GM23338 (cell line): Measurements from ENCODE around the gene ZNF805. TPM values are rescaled to one million over a fixed set of nuclear protein-coding genes. Genes with fewer than 3 reads are reported as not detected.

ENCODE experiments used
- ATAC-seq: fragments of 200-7000 bp; cut with Tn5 transposase; 3 replicates; pipeline ENCODE4 v1.9.1; 2020
- DNase-seq: peaks from one replicate; pipeline ENCODE4 v3.0.0-alpha.2; 2015; ENCODE audit warnings: low spot score
- H2AFZ ChIP-seq: fragments of 200-600 bp; sonication (generic); 2 replicates; pipeline ENCODE4 v1.8.0; 2016; ENCODE audit warnings: antibody characterized with exemption, mild to moderate bottlenecking, moderate library complexity
- H3F3A ChIP-seq: fragments of 200-600 bp; sonication (generic); replicated peaks from 2 replicates; pipeline ENCODE4 v1.8.0; 2017; ENCODE audit warnings: antibody characterized with exemption, mixed run types, low read depth
- H3K27ac ChIP-seq: fragments of 200-600 bp; sonication (generic); 2 replicates; pipeline ENCODE4 v1.6.1; 2016; ENCODE audit warnings: low read depth
- H3K27me3 ChIP-seq: fragments of 200-600 bp; sonication (generic); 2 replicates; pipeline ENCODE4 v1.8.0; 2016; ENCODE audit warnings: mild to moderate bottlenecking, mixed run types, moderate library complexity; ENCODE audit not compliant: insufficient read depth
- H3K36me3 ChIP-seq: fragments of 200-600 bp; sonication (generic); 2 replicates; pipeline ENCODE4 v1.8.0; 2016; ENCODE audit warnings: mild to moderate bottlenecking; ENCODE audit not compliant: insufficient read depth
- H3K4me1 ChIP-seq: fragments of 200-600 bp; sonication (generic); 2 replicates; pipeline ENCODE4 v1.8.0; 2016; ENCODE audit warnings: mild to moderate bottlenecking, moderate library complexity; ENCODE audit not compliant: insufficient read depth
- H3K4me2 ChIP-seq: fragments of 200-600 bp; sonication (generic); 2 replicates; pipeline ENCODE4 v1.7.1; 2017; ENCODE audit warnings: mixed run types
- H3K4me3 ChIP-seq: fragments of 200-600 bp; sonication (generic); 2 replicates; pipeline ENCODE4 v1.6.1; 2016; ENCODE audit warnings: mixed run types
- H3K79me2 ChIP-seq: fragments of 200-600 bp; sonication (generic); replicated peaks from 2 replicates; pipeline ENCODE4 v1.8.0; 2017; ENCODE audit warnings: mild to moderate bottlenecking; ENCODE audit not compliant: insufficient read depth
- H3K9me2 ChIP-seq: fragments of 200-600 bp; sonication (generic); 2 replicates; pipeline ENCODE4 v1.8.0; 2017; ENCODE audit not compliant: insufficient read depth
- H4K20me1 ChIP-seq: fragments of 200-600 bp; sonication (generic); replicated peaks from 2 replicates; pipeline ENCODE4 v1.8.0; 2017; ENCODE audit warnings: mild to moderate bottlenecking; ENCODE audit not compliant: insufficient read depth
- H3K27ac Mint-ChIP-seq: 2 replicates; pipeline ENCODE4 v1.8.0; 2020; ENCODE audit warnings: inconsistent platforms, mild to moderate bottlenecking, moderate library complexity, mixed read lengths
- H3K27me3 Mint-ChIP-seq: 3 replicates; pipeline ENCODE4 v1.8.0; 2022; ENCODE audit warnings: low read depth, mild to moderate bottlenecking, moderate library complexity, mixed read lengths, inconsistent platforms; ENCODE audit not compliant: insufficient read depth, poor library complexity
- H3K36me3 Mint-ChIP-seq: 3 replicates; pipeline ENCODE4 v1.8.0; 2021; ENCODE audit warnings: low read depth, mild to moderate bottlenecking, inconsistent platforms, moderate library complexity, mixed read lengths
- H3K4me1 Mint-ChIP-seq: 3 replicates; pipeline ENCODE4 v1.8.0; 2020; ENCODE audit warnings: mild to moderate bottlenecking, inconsistent platforms, mixed read lengths
- H3K4me3 Mint-ChIP-seq: 3 replicates; pipeline ENCODE4 v1.8.0; 2021; ENCODE audit warnings: moderate library complexity, mild to moderate bottlenecking, inconsistent platforms, mixed read lengths
- H3K9me3 Mint-ChIP-seq: 3 replicates; pipeline ENCODE4 v1.8.0; 2020; ENCODE audit warnings: moderate library complexity, mild to moderate bottlenecking, inconsistent platforms, mixed read lengths
- CREB1 ChIP-seq: fragments of 250-450 bp; sonication (Bioruptor Pico); IDR thresholded peaks from 2 replicates; pipeline ENCODE4 v1.5.0; 2020; ENCODE audit warnings: low read depth, mild to moderate bottlenecking, moderate library complexity
- EZH2 ChIP-seq: fragments of 200-600 bp; sonication (generic); IDR thresholded peaks from one replicate; pipeline ENCODE4 v1.8.0; 2017; ENCODE audit warnings: antibody characterized with exemption, mild to moderate bottlenecking, low read depth; ENCODE audit not compliant: unreplicated experiment
- NANOG ChIP-seq: IDR thresholded peaks from 2 replicates; pipeline ENCODE4 v1.6.1; 2016; ENCODE audit warnings: antibody characterized with exemption, borderline replicate concordance
- POLR2AphosphoS5 ChIP-seq: IDR thresholded peaks from 2 replicates; pipeline ENCODE4 v1.6.1; 2016; ENCODE audit warnings: antibody characterized with exemption, low read depth
- STAT1 ChIP-seq: IDR thresholded peaks from one replicate; pipeline ENCODE4 v1.6.1; 2016; ENCODE audit warnings: antibody characterized with exemption; ENCODE audit not compliant: unreplicated experiment
- ZNF114 ChIP-seq: fragments of 250-450 bp; sonication (Bioruptor Pico); IDR thresholded peaks from 2 replicates; pipeline ENCODE4 v1.5.0; 2020; ENCODE audit warnings: mild to moderate bottlenecking, moderate library complexity
- ZNF331 ChIP-seq: fragments of 250-450 bp; sonication (Bioruptor Pico); IDR thresholded peaks from 2 replicates; pipeline ENCODE4 v1.5.0; 2020; ENCODE audit warnings: low read depth, mild to moderate bottlenecking, moderate library complexity
- polyA plus RNA-seq: library from polyadenylated mRNA; unstranded; fragments of >200 nt; fragmentation: Nextera tagmentation; extraction: Ambion mirVana; gene quantifications from 2 replicates; pipeline ENCODE4 v1.2.1, GENCODE V29; 2016
- total RNA-seq: library from RNA; depleted of rRNA; stranded (reverse); fragments of >200 nt; shearing (Covaris generic); gene quantifications from 2 replicates; pipeline ENCODE4 v1.2.3, GENCODE V29; 2014
- TF ChIP-seq, protein P1 (sequence below): fragments of 250-450 bp; sonication (Bioruptor Pico); IDR thresholded peaks from 2 replicates; pipeline ENCODE4 v1.5.0; 2020; ENCODE audit warnings: mild to moderate bottlenecking, moderate library complexity
- TF ChIP-seq, protein P2 (sequence below): IDR thresholded peaks from one replicate; pipeline ENCODE4 v1.6.1; 2018; ENCODE audit warnings: antibody characterized with exemption; ENCODE audit not compliant: unreplicated experiment
- TF ChIP-seq, protein P3 (sequence below): IDR thresholded peaks from 2 replicates; pipeline ENCODE4 v1.6.1; 2016; ENCODE audit warnings: antibody characterized with exemption

The ZNF805 gene
- total and polyA plus RNA-seq, 2 experiments from 2014 or later = 1.7 to 19.0 TPM

DNA sequence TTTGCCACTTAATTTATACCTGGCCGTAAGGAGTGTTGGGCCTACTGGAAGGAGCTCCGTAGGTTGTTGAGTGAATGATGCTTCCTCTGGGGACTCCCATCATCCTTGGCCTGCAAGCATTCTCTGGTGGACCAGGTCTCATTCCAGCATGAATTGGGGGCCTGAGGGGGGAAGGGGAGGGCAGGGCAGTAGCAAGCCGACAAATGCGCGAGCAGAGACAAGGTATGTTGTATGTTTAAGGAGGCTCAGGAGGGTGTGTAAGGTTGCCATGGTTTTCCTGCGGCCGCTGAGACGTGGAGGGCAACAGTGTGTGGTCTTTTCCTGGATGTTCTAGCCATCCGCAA is 48.4 kb upstream of the ZNF805 start:
- Histone ChIP-seq H3K27me3 (no peaks in the 10 kb centered on the region), H4K20me1 (peaks cover 14% of the 10 kb centered on the region), H3K79me2 (peaks cover 22% of the 10 kb centered on the region), H3K4me2 (peak overlapping the region; percentile 95), H3K4me3 (peak overlapping the region; percentile 95), H3F3A (peaks cover 8% of the 10 kb centered on the region), H2AFZ (peak overlapping the region; percentile 100; the same call in 1 of the 2 replicates), H3K4me1 (peaks cover 4% of the 10 kb centered on the region; the same call in 1 of the 2 replicates), H3K27ac (no peak overlapping the region), H3K36me3 (no peaks in the 10 kb centered on the region; the same call in 1 of the 2 replicates), H3K9me2 (peaks cover 12% of the 10 kb centered on the region)
- H3K27ac Mint-ChIP-seq = no peak overlapping the region
- peak overlapping the region; percentile 96 for H3K4me3 Mint-ChIP-seq
- no peak for TF ChIP-seq ZNF331 (CRISPR knock-in tag)
- TF ChIP-seq NANOG = no peak
- TF ChIP-seq POLR2AphosphoS5 = no peak
- no peak for TF ChIP-seq EZH2
- no peak for TF ChIP-seq STAT1
- TF ChIP-seq, protein P1, sequence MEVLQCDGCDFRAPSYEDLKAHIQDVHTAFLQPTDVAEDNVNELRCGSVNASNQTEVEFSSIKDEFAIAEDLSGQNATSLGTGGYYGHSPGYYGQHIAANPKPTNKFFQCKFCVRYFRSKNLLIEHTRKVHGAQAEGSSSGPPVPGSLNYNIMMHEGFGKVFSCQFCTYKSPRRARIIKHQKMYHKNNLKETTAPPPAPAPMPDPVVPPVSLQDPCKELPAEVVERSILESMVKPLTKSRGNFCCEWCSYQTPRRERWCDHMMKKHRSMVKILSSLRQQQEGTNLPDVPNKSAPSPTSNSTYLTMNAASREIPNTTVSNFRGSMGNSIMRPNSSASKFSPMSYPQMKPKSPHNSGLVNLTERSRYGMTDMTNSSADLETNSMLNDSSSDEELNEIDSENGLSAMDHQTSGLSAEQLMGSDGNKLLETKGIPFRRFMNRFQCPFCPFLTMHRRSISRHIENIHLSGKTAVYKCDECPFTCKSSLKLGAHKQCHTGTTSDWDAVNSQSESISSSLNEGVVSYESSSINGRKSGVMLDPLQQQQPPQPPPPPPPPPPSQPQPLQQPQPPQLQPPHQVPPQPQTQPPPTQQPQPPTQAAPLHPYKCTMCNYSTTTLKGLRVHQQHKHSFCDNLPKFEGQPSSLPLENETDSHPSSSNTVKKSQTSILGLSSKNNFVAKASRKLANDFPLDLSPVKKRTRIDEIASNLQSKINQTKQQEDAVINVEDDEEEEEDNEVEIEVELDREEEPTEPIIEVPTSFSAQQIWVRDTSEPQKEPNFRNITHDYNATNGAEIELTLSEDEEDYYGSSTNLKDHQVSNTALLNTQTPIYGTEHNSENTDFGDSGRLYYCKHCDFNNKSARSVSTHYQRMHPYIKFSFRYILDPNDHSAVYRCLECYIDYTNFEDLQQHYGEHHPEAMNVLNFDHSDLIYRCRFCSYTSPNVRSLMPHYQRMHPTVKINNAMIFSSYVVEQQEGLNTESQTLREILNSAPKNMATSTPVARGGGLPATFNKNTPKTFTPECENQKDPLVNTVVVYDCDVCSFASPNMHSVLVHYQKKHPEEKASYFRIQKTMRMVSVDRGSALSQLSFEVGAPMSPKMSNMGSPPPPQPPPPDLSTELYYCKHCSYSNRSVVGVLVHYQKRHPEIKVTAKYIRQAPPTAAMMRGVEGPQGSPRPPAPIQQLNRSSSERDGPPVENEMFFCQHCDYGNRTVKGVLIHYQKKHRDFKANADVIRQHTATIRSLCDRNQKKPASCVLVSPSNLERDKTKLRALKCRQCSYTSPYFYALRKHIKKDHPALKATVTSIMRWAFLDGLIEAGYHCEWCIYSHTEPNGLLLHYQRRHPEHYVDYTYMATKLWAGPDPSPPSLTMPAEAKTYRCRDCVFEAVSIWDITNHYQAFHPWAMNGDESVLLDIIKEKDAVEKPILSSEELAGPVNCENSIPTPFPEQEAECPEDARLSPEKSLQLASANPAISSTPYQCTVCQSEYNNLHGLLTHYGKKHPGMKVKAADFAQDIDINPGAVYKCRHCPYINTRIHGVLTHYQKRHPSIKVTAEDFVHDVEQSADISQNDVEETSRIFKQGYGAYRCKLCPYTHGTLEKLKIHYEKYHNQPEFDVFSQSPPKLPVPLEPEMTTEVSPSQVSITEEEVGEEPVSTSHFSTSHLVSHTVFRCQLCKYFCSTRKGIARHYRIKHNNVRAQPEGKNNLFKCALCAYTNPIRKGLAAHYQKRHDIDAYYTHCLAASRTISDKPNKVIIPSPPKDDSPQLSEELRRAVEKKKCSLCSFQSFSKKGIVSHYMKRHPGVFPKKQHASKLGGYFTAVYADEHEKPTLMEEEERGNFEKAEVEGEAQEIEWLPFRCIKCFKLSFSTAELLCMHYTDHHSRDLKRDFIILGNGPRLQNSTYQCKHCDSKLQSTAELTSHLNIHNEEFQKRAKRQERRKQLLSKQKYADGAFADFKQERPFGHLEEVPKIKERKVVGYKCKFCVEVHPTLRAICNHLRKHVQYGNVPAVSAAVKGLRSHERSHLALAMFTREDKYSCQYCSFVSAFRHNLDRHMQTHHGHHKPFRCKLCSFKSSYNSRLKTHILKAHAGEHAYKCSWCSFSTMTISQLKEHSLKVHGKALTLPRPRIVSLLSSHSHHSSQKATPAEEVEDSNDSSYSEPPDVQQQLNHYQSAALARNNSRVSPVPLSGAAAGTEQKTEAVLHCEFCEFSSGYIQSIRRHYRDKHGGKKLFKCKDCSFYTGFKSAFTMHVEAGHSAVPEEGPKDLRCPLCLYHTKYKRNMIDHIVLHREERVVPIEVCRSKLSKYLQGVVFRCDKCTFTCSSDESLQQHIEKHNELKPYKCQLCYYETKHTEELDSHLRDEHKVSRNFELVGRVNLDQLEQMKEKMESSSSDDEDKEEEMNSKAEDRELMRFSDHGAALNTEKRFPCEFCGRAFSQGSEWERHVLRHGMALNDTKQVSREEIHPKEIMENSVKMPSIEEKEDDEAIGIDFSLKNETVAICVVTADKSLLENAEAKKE = no peak
- no peak for TF ChIP-seq ZNF114 (CRISPR knock-in tag)
- TF ChIP-seq, protein P2, sequence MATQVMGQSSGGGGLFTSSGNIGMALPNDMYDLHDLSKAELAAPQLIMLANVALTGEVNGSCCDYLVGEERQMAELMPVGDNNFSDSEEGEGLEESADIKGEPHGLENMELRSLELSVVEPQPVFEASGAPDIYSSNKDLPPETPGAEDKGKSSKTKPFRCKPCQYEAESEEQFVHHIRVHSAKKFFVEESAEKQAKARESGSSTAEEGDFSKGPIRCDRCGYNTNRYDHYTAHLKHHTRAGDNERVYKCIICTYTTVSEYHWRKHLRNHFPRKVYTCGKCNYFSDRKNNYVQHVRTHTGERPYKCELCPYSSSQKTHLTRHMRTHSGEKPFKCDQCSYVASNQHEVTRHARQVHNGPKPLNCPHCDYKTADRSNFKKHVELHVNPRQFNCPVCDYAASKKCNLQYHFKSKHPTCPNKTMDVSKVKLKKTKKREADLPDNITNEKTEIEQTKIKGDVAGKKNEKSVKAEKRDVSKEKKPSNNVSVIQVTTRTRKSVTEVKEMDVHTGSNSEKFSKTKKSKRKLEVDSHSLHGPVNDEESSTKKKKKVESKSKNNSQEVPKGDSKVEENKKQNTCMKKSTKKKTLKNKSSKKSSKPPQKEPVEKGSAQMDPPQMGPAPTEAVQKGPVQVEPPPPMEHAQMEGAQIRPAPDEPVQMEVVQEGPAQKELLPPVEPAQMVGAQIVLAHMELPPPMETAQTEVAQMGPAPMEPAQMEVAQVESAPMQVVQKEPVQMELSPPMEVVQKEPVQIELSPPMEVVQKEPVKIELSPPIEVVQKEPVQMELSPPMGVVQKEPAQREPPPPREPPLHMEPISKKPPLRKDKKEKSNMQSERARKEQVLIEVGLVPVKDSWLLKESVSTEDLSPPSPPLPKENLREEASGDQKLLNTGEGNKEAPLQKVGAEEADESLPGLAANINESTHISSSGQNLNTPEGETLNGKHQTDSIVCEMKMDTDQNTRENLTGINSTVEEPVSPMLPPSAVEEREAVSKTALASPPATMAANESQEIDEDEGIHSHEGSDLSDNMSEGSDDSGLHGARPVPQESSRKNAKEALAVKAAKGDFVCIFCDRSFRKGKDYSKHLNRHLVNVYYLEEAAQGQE = no peak
- TF ChIP-seq CREB1 (CRISPR knock-in tag) = no peak
- TF ChIP-seq, protein P3, sequence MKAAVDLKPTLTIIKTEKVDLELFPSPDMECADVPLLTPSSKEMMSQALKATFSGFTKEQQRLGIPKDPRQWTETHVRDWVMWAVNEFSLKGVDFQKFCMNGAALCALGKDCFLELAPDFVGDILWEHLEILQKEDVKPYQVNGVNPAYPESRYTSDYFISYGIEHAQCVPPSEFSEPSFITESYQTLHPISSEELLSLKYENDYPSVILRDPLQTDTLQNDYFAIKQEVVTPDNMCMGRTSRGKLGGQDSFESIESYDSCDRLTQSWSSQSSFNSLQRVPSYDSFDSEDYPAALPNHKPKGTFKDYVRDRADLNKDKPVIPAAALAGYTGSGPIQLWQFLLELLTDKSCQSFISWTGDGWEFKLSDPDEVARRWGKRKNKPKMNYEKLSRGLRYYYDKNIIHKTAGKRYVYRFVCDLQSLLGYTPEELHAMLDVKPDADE = no peak
- H3K4me1 Mint-ChIP-seq = peaks cover 15% of the 10 kb centered on the region; the same call in 2 of the 3 replicates
- H3K9me3 Mint-ChIP-seq = peaks cover 42% of the 10 kb centered on the region
- ATAC-seq (peak; percentile 12), DNase-seq (peak; percentile 16)
- H3K36me3 Mint-ChIP-seq = peaks cover 72% of the 10 kb centered on the region
- H3K27me3 Mint-ChIP-seq = peaks cover 11% of the 10 kb centered on the region
